Smooth muscle cell of the brain vasculature (primary cell): ENCODE measurements around the gene RASA3.

Experiments used
- DNase-seq: peaks from one replicate; pipeline ENCODE4 v3.0.0-alpha.2; 2012; ENCODE audit warnings: low read depth, low spot score

The RASA3 gene

GRCh38 chr13:113970810-113971470 is 161.5 kb downstream of the RASA3 start:
- DNase-seq: no peak

DNA sequence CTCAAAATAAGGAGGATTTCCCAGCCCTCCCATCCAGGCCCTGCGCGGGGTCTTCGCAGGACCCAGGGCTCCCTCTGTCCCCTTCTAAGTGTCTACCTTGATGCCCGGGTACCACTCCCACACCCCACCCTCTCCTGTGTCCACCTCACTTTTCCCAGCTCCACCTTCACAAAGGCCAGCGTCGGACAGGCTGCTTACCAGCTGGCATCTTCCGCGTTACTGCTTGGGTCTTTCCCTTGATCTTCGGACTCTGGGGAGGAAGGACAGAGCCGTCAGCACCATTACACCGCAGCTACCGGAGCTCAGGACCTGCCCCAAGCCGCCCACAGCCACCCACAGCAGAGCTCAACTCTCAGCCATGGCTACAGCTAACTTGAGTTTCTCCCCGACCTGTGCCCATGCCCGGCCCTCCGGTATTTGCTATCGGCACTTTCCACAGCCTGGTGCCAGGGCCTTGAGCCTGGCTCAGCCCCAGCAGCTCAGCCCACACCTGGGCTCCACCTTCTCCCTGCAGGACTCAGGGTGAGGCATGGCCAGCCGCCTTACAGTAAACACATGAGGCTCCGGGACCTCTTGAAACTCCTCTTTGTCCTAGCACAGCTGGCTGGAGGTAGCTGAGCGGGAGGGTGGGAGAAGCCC is 162.3 kb downstream of the RASA3 start:
- DNase-seq: no peak

DNA sequence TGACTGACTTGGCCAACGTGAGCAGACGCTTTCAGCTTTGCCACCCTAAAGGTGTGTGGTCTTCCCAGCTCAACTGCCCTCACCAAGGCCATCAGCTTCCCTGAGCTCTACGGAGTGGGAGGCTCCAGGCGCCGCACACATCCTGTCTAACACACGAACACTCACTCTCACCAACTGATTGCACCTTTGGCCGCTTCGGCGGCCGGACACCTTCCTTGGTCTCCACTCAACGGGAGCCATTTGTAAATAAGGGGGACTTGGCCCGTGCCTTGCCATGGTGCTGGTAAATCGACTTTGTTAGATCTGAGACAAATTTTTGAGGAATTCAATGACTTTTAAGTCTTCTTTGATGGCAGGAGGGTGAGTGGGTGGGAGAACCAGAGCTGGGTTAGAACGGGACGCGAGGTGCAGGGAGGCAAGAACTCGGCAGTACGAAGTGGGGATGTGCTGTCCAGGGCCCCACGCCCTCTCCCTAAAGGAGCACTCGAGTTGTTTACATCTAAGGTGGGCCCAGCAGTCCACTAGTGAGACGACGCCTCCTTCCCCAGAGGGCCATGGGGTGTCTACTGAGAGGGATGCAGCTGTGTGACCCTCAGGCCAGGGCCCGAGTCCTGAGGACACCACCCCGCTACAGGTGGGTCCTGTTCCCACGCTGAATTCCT is 163.0 kb downstream of the RASA3 start:
- no peak for DNase-seq

DNA sequence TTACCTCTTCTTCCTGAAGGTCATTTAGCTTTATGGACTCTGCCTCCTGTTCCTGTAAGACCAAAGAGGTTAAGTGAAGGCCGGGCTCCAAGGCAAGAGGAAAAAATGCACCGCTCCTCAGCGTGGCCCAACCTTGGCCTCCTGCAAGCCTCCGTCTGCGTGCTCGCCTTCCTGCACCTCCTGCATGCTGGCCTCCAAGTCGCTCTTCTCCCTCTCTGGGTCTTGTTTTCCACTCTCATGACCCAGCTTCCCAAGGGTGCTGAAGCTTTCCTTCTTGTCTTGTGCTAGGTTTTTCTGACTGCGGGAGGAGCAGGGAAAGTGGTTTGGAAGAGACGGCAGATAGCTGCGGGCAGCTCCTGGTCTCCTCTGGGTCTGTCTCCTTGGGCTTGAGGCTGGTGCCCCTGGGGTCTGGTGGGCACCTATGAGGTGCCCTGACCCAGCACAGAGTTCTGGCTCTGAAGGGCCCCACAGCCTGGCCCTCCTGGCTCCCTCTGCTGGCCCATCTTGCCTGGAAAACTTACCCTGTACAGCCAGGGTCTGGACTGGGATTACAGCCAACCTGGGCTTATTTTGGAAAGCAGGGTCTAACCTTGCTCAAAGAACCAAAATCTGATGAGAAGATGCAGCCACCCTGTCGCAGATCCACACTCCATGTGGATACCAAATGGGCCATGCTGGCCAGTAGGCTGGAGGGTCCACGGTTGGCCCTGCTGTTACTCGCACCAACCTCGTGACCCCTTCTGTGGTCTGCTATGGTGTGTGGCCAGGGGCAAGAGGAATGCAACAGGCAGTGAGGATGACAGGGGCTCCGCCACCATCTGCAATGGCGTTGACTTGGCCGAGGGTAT is 163.7 kb downstream of the RASA3 start:
- DNase-seq: no peak

- no peak for DNase-seq
Measured at GRCh38 chr13:113967729-113968462, 164.5 kb downstream of the RASA3 start.

GRCh38 chr13:113967206-113967720 is 165.2 kb downstream of the RASA3 start:
- no peak for DNase-seq

DNA sequence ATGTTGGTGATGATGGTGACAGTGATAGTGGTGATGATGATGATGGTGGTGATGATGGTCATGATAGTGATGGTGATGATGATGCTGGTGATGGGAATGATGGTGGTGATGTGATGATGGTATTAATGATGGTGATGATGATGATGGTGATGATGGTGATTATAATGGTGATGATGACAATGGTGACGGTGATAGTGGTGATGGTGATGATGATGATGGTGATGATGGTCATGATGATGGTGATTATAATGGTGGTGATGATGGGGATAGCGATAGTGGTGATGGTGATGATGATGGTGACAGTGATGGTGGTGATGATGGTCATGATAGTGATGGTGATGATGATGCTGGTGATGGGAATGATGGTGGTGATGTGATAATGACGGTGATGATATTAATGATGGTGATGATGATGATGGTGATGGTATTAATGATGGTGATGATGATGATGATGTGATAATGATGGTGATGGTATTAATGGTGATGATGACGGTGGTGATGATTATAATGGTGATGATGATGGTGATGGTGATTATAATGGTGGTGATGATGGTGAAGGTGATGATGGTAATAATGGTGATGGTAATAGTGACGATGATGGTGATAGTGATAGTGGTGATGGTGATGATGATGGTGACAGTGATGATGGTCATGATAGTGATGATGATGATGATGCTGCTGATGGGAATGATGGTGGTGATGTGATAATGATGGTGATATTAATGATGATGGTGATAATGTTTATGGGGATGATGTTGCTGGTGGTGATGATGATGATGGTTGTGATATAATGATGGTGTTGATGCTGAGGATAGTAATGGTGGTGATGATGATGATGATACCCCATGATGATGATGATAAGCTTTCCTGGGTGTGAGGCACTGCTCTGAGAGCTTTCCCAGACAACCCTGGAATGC is 166.2 kb downstream of the RASA3 start:
- DNase-seq: no peak

DNA sequence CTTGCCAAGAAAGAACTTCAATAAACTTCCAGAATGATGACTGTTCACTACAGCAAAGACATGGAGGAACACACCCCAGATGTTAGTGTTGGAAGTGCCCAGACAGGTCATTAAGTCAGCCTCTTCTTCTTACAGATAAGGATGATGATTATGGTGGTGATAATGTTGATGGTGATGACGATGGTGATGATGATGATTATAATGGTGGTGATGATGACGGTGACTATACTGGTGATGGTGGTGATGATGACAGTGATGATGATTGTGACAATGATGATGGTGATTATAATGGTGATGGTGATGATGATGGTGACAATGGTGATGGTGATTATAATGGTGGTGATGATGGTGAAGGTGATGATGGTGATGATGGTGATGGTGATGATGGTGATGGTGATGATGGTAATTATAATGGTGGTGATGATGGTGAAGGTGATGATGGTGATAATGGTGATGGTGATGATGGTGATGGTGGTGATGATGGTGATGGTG is 167.0 kb downstream of the RASA3 start:
- no peak for DNase-seq

DNA sequence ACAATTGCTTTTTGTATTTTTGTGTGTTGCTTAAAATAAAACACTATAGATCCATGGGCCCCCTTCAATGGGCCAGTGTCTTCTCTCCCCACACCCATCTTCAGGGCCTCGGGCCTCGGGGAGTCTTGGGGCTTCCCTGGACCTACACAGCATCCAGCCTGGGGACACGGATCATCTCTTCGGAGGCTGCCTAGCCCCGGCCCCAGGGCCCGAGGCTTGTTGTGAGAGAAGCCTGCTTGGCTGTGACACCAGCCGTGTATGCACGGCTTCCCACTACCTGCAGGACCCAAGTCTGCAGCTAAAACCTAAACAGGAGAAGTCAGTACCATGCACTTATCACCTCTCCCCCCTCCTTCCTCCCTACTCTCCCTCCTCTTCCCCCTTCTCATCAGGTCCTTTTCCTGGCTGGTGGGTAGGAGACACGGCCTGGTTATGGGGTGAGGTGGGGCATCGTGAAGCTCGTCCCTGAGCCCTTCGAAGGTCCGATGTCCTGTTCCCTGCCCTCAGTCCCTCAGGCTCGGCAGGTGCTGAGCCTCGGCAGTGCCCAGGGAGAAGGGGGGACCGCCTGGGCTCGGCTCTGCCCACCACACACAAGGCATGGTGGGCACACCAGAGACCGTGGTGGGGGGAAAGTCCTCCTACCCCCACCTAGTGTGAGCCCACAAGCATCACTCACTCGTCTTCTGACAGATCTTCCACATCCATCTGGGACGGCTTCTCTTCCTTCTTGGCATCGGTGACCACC is 168.0 kb downstream of the RASA3 start:
- DNase-seq: no peak

DNA sequence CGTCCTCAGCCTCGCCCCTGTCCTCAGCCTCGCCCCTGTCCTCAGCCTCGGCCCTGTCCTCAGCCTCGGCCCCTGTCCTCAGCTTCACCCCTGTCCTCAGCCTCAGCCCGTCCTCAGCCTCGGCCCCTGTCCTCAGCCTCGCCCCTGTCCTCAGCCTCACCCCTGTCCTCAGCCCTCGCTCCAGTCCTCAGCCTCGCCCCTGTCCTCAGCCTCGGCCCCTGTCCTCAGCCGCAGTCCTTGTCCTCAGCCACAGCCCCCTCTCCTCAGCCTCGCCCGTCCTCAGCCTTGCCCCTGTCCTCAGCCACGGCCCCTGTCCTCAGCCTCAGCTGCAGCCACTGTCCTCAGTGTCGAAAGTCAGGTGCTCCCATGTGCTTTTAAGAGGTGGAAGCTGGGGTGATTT is 169.0 kb downstream of the RASA3 start:
- DNase-seq: no peak

DNA sequence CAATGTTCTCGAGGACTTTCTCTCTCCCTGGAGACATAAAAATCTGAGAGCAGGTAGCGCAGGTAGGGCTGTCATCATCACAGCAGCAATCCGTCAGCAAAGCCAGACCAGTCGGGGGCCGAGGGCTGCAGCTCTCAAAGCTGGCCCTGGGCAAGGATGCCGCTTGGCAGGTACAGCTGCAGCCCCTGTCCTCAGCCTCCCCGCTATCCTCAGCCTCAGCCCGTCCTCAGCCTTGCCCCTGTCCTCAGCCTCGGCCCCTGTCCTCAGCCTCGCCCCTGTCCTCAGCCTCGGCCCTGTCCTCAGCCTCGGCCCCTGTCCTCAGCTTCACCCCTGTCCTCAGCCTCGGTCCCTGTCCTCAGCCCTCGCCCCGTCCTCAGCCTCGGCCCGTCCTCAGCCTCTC is 169.4 kb downstream of the RASA3 start:
- DNase-seq: no peak

- DNase-seq: no peak
Measured at GRCh38 chr13:113962386-113962785, 170.0 kb downstream of the RASA3 start.

GRCh38 chr13:113960276-113960948 is 172.0 kb downstream of the RASA3 start:
- DNase-seq: no peak

GRCh38 chr13:113959198-113959597 is 173.2 kb downstream of the RASA3 start:
- no peak for DNase-seq

DNA sequence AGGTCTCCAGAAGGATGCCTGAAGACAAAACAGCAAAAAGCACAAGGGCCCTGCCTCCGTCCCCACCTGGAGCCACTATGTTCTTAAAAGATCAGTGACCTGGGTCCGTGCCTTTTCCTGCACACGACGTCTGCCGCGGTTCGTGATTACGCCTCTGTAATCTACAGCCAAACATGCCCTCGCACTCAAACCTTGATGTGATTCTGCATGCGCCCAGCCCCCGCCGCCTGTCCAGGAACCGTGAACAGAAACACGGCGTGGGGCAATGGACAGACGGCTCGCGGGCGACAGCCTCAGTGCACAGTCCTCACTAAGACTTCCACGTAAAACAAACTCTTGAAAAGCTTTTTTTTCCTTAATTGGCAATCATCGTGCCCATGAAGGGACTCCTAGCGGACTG is 174.1 kb downstream of the RASA3 start:
- no peak for DNase-seq

GRCh38 chr13:113956571-113956970 is 175.9 kb downstream of the RASA3 start:
- no peak for DNase-seq

GRCh38 chr13:113955691-113956090 is 176.7 kb downstream of the RASA3 start:
- no peak for DNase-seq

GRCh38 chr13:113955235-113955634 is 177.2 kb downstream of the RASA3 start:
- DNase-seq: no peak
